ES-I3 (cell line): Measurements from ENCODE around the gene SERPINA12.

ENCODE experiments used
- H3K36me3 ChIP-seq: 2 replicates; pipeline ENCODE4 v1.6.1; 2013; ENCODE audit warnings: mild to moderate bottlenecking, low read length, control low read depth, moderate library complexity; ENCODE audit not compliant: insufficient read depth
- H3K4me1 ChIP-seq: 2 replicates; pipeline ENCODE4 v1.6.1; 2013; ENCODE audit warnings: mild to moderate bottlenecking, control low read depth, low read length; ENCODE audit not compliant: insufficient read depth
- H3K9ac ChIP-seq: 2 replicates; pipeline ENCODE4 v1.6.1; 2013; ENCODE audit warnings: low read depth, mild to moderate bottlenecking, low read length, moderate library complexity
- H3K9me3 ChIP-seq: 2 replicates; pipeline ENCODE4 v1.6.1; 2013; ENCODE audit warnings: mild to moderate bottlenecking, low read length, moderate library complexity; ENCODE audit not compliant: control insufficient read depth, insufficient read depth

Gene SERPINA12, protein sequence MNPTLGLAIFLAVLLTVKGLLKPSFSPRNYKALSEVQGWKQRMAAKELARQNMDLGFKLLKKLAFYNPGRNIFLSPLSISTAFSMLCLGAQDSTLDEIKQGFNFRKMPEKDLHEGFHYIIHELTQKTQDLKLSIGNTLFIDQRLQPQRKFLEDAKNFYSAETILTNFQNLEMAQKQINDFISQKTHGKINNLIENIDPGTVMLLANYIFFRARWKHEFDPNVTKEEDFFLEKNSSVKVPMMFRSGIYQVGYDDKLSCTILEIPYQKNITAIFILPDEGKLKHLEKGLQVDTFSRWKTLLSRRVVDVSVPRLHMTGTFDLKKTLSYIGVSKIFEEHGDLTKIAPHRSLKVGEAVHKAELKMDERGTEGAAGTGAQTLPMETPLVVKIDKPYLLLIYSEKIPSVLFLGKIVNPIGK

DNA sequence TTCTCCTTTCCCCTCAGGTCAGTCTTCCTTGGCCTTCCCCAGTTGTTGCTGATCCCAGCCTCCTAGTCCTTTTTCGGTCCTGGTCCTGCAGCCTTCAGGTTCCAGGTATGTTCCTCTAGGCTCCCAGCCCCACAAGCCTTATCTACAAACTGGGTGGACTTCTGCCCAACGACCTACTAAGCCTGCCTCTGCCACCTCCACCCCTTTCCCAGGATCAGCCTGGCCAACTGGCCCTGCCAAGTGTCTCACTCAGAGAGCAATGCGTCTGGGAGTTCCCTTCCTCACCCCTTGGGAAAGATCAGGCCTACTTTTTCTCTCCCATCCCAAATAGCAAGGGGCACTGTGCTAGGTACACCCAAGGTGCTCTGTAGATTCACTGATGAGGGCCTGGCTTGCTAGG lies at the start of gene SERPINA12:
SERPINA12 (minus strand) TSS at position 114 of the 400 bp plus-strand sequence. CDS start 11,072 bp downstream, outside the sequence.
- Histone ChIP-seq H3K9me3 (no peaks in the 10 kb centered on the region), H3K9ac (no peak within 1 kb of the TSS), H3K4me1 (no peaks in the 10 kb centered on the region), H3K36me3 (no peaks in the 10 kb centered on the region)

- no peaks in the 10 kb centered on the region for H3K9me3 ChIP-seq
- H3K36me3 ChIP-seq: no peaks in the 10 kb centered on the region
- no peak overlapping the region for H3K9ac ChIP-seq
- H3K4me1 ChIP-seq: no peaks in the 10 kb centered on the region
Measured at GRCh38 chr14:94558842-94559241, 49.6 kb upstream of the SERPINA12 start.

- H3K4me1 ChIP-seq: no peaks in the 10 kb centered on the region
- no peaks in the 10 kb centered on the region for H3K9me3 ChIP-seq
- no peak overlapping the region for H3K9ac ChIP-seq
- no peaks in the 10 kb centered on the region for H3K36me3 ChIP-seq
Measured at GRCh38 chr14:94557327-94557726, 48.1 kb upstream of the SERPINA12 start.

DNA sequence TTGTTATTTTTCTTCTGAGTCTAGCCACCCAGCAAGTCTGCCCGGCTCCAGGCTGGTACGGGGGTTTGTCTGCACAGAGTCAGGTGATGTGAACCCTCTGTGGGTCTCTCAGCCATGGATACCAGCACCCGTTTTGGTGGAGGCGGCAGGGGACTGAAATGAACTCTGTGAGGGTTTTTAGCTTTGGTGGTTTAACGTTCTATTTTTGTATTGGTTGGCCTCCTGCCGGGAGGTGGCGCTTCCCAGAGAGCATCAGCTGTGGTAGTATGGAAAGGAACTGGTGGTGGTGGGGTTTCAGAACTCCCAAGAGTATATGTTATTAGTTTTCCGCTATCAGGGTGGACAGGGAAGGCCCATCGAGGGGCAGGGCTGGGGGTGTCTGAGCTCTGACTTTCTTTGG lies 46.7 kb upstream of the SERPINA12 start:
- Histone ChIP-seq H3K9me3 (no peaks in the 10 kb centered on the region), H3K4me1 (no peaks in the 10 kb centered on the region), H3K36me3 (no peaks in the 10 kb centered on the region), H3K9ac (no peak overlapping the region)

DNA sequence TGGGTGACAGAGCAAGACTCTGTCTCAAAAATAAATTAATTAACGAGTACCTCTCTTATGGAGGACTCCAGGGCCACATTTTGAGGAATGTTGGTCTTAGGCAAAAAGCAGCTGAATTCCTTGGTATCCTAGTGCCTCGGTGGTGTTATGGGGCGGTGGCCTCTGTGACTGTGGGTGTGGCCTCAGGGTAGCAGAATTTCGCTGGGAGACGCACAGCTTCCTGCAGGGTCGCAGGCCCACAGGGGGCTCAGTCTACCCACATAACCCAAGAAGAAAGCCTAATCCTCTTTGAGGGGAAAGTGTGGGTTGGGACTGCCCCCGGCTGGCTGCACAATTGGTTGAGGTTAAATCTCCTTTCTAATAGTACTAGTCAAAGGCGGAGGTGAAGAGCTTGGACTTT lies 40.8 kb upstream of the SERPINA12 start:
- Histone ChIP-seq H3K36me3 (no peaks in the 10 kb centered on the region), H3K4me1 (no peaks in the 10 kb centered on the region), H3K9ac (no peak overlapping the region)

DNA sequence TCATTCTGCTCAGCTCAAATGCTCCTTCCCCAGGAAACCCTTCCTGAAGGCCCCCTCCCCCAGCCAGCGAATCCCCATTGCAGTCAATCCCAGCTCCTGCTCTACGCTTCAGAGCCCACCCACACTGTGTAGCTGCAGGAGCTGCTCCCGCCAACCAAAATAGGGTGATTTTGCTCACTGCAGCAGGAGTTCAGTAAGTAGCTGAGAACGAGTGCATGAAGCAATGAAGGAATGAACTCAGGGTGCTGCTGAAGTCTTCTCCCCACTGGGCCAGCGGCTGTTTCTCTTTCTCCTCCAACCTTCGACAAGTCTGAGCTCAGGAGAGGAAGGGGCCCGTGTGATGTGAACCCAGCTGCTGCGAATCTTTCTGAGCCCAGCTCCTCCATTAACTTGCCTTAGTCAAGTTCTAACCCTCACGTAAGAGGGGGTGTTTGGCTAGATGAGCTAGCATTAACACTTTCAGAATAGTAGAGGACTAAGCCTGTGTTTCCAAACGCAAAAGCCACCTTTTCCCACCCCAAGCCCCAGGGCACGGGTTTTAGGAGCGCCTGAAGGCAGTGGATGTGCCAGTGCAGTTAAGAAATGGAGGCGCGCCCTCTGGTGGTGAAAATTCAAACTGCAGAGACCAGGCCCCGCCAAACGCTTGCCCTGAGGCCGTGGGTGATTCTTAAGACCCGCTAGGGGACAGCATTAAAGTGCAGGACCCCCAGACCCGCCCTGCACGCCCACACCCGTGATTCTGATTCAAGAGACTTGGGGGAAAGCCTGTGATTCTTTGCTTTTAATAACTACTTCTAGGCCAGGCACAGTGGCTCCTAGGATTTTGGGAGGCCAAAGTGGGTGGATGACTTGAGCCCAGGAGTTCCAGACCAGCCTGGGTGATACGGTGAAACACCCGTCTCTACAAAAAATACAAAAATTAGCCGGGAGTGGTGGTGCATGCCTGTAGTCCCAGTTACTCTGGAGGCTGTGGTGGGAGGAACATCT lies 40.0 kb upstream of the SERPINA12 start:
- Histone ChIP-seq H3K4me1 (peaks cover 6% of the 10 kb centered on the region; the same call in 1 of the 2 replicates), H3K9me3 (no peaks in the 10 kb centered on the region), H3K36me3 (no peaks in the 10 kb centered on the region), H3K9ac (no peak overlapping the region)

More for the DNA sequence above, 40.8 kb upstream of the SERPINA12 start:
- no peaks in the 10 kb centered on the region for H3K9me3 ChIP-seq

DNA sequence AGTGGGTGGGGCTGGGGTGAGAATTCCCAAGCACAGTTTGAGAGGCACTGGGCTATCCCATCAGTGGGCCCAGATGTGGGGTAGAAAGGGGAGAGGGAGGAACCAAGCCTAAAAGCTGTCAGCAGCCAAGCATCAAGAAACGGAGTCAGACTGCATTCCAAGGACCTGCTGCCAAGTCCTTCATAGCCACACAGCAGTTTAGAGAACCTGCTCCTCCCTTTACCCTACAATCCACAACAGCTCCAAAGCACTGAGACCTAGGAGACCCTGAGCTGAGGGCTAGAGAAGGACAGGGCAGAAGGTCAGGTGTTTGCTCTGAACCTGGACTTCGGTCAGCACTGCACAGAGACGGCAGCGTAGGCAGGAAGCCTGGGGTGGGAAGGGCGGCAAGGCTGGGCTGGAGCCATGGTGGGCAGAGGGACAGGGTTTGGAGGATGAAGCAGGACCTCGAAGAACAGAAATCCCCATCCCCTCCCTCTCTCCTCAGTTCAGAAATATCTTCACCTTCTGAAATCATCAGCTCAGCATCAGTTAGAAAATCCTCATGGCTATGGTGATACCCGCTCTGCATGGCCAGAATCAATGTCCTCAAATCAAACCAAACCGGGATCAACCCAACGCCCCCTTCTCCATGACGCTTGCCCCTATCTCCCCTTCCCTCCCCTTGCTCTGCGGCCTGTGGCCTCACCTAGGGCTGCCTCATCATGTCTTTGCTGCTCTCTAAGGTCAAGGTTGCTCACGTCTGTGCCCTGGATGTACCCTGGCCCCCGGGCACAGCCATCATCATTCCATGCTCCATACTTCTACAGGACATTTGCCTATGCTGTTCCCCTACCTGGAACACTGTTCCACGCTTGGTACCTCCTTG lies 39.1 kb upstream of the SERPINA12 start:
- no peak overlapping the region for H3K9ac ChIP-seq
- no peaks in the 10 kb centered on the region for H3K9me3 ChIP-seq
- peaks cover 6% of the 10 kb centered on the region; the same call in 1 of the 2 replicates for H3K4me1 ChIP-seq
- H3K36me3 ChIP-seq: no peaks in the 10 kb centered on the region

DNA sequence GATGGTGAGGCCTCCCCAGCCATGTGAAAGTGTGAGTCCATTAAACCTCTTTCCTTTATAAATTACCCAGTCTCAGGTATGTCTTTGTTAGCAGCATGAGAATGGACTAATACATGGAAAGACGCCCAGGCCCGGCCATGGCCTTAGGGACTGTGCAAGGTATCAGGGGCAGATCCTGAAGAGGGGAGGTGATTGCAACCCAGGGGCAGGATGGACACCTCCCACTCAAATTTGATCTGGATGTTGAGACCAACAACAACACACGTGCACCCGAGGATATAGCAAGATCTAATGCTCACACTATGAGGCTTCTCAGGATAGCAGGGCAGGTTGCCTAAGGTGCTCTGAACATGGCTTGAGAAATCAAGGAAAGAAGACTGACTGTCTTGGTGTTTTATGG lies 38.5 kb upstream of the SERPINA12 start:
- peaks cover 6% of the 10 kb centered on the region; the same call in 1 of the 2 replicates for H3K4me1 ChIP-seq
- H3K9me3 ChIP-seq: no peaks in the 10 kb centered on the region
- H3K9ac ChIP-seq: no peak overlapping the region
- no peaks in the 10 kb centered on the region for H3K36me3 ChIP-seq

DNA sequence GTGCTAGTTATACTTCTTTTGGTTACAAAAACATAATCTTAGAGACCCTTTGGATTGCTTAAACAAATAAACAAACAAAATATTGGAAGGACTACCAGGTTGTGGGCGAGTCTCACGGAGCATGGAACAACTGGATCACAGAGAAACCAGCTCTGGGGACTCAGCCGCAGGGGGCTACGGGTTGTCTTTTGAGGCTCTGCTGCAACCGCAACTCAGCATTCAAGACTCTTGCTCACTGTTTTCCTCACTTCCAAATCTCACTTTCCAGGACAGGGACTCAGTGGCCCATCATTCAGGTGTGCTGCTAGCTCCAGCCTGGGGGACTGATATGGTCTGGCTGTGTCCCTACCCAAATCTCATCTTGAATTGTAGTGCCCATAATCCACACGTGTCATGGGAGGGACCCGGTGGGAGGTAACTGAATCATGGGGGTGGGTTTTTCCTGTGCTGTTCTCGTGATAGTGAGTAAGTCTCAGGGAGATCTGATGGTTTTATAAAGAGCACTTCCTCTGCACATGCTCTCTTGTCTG lies 37.9 kb upstream of the SERPINA12 start:
- no peak overlapping the region for H3K9ac ChIP-seq
- no peaks in the 10 kb centered on the region for H3K9me3 ChIP-seq
- H3K4me1 ChIP-seq: peaks cover 6% of the 10 kb centered on the region; the same call in 1 of the 2 replicates
- no peaks in the 10 kb centered on the region for H3K36me3 ChIP-seq

DNA sequence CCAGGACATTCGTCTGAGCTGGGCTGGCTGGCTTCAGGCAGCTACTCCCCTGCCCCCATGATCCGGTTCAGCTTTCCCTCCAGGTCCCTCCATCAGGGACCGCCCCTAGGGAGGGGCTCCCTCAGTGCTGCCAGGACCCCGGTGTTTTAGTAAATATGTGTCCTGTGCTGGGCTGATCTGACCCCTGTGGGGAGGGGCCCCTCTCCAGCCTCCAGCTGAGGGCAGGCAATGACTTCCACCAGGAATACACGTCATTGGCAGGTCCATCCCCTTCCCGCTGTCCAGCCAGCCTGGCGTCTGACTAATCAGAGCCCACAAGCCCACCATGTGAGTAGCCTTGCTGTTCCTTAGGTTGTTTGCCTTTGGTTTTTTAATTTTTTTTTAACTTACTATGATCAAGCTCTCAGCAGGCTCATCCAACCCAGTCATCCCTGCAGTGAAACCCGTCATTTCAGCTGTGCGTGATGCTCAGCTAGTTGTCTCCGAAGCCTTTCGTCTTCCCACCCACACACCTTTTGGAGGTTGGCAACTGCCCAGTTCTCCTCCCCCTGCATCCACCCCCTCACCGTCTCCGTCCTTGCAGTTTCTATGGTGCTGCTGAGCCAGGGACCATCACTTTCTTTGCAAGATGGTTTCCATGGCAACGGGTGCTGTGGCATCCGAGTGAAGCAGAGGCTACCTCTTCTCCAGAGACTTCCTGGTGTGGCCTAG lies 36.0 kb upstream of the SERPINA12 start:
- H3K36me3 ChIP-seq: no peaks in the 10 kb centered on the region
- H3K9me3 ChIP-seq: no peaks in the 10 kb centered on the region
- H3K4me1 ChIP-seq: peaks cover 6% of the 10 kb centered on the region; the same call in 1 of the 2 replicates
- no peak overlapping the region for H3K9ac ChIP-seq

GRCh38 chr14:94544726-94545125 lies 35.5 kb upstream of the SERPINA12 start:
- Histone ChIP-seq H3K4me1 (peaks cover 6% of the 10 kb centered on the region; the same call in 1 of the 2 replicates), H3K9me3 (no peaks in the 10 kb centered on the region), H3K9ac (no peak overlapping the region), H3K36me3 (no peaks in the 10 kb centered on the region)

DNA sequence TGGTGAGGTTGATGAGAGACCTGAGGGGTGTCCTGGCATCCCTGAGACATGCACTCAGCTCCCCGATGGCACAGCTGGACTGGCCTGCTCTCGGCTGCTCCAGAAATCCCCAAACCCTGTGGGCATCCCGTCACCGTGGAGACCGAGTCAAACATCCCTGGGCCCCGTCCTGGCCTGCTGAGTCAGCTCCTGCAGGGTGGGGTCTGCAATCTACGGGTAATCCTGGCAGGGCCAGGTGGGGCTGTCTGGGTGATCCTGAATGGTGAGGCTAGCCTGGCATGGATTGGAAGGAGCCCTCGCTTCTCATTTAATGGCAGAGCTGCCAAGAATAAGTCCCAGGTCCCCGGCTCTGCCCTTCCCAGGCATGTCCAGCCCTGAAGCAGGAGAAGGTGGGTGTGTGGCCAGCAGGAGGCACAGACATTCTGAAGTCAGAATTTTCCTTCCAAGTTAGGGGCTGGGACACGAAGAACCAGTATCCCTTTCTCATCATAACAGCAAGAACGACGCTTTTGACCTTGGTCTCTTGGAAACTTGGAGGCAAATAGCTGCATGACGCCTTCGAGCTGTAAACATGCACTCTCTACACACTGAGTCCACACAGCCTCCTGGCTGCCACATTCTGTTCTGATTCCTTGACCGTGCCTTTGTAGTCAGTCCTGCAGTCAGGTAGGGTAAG lies 34.3 kb upstream of the SERPINA12 start:
- no peak overlapping the region for H3K9ac ChIP-seq
- no peaks in the 10 kb centered on the region for H3K36me3 ChIP-seq
- H3K9me3 ChIP-seq: no peaks in the 10 kb centered on the region
- peaks cover 6% of the 10 kb centered on the region; the same call in 1 of the 2 replicates for H3K4me1 ChIP-seq
